ENCODE results near the gene PIP4K2A.

Gene PIP4K2A

GRCh38 chr10:22648547-22648961 is 65.8 kb downstream of the PIP4K2A start:
- TF ChIP-seq CTCF (IDR thresholded peaks at IDR 0.05), result no peak

- TF ChIP-seq CTCF (IDR thresholded peaks at IDR 0.05), result no peak
Measured at GRCh38 chr10:22647244-22647643, 67.1 kb downstream of the PIP4K2A start.

- TF ChIP-seq CTCF (IDR thresholded peaks at IDR 0.05), result no peak
Measured at GRCh38 chr10:22646388-22646853, 68.0 kb downstream of the PIP4K2A start.

- TF ChIP-seq CTCF (IDR thresholded peaks at IDR 0.05), result no peak
Measured at GRCh38 chr10:22644222-22644621, 70.2 kb downstream of the PIP4K2A start.

- no peak for TF ChIP-seq CTCF (IDR thresholded peaks at IDR 0.05)
Measured at GRCh38 chr10:22643775-22644174, 70.6 kb downstream of the PIP4K2A start.

GRCh38 chr10:22643116-22643515 is 71.3 kb downstream of the PIP4K2A start:
- no peak for TF ChIP-seq CTCF (IDR thresholded peaks at IDR 0.05)

GRCh38 chr10:22641743-22642142 is 72.6 kb downstream of the PIP4K2A start:
- no peak for TF ChIP-seq CTCF (IDR thresholded peaks at IDR 0.05)

- no peak for TF ChIP-seq CTCF (IDR thresholded peaks at IDR 0.05)
Measured at GRCh38 chr10:22640359-22640758, 74.0 kb downstream of the PIP4K2A start.

All from LNCAP (cell line).